ENCODE results near the gene OSGIN1.

Gene OSGIN1

GRCh38 chr16:83957296-83957855, 4.3 kb downstream of the OSGIN1 start:
- no peak overlapping the region for H3K27ac ChIP-seq
- TF ChIP-seq CTCF (conservative IDR thresholded peaks at IDR 0.05), result no peak

DNA sequence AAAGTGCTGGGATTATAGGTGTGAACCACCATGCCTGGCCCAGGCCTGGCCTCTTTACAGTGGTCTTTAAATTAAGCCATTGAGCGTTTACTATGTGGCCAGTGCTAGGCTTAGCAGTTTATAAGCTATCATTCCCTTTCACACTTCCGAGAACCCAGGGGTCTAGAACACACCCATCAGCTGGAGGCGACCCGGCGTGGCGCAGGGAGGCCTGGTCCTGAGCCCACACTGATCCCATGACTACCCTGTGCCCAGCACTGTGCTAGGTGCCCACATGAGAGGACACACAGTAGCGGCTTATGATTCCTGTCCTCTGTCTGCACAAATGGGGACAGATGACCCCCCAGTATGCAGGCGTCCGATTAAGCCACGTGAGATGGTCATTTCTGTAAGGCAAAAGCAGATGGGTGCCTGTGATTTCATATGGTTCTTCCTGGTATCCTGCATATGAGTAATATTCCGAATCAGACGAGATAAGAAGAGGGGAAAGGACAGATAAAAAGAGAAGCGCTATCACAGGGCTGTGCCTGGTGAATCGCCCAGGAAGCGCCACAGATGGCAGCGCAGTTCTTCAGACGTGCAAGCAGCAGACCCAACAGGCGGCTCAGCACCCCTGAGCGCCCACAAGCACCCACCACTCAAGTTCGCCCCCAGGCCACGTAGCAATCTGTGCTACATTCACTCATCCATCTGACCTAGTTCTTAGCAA, 5.3 kb downstream of the OSGIN1 start:
- no peak overlapping the region for H3K27ac ChIP-seq
- TF ChIP-seq CTCF (conservative IDR thresholded peaks at IDR 0.05), result no peak

DNA sequence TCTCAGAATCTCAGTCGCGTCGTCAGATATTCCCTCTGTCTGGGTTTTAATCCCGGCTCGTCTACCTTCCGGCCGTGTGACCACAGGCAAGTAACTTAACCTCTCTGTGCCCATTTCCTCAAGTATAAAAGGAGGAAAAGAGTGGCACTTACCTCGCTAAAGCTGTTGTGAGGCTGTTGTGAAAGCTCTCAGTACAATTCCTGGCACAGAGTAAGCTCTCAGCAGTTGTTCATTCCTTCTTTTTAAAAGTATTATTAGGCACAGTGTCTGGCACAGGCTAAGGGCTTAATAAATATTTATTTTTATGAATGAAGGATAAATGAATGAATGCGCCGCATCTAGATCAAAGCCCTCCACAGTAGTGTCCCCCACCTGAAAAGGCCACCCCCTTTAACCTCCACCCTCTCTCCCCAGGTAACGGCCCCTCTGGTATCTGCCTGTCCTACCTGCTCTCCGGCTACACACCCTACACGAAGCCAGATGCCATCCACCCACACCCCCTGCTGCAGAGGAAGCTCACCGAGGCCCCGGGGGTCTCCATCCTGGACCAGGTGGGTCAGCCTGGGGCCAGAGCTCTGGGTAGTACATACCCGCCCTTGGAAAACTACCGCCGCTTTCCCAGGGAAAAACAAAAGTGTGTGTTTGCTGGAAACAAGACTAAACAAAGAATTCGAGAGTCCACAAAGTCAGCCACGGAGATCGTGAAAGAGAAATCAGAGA, 6.0 kb downstream of the OSGIN1 start:
- H3K27ac ChIP-seq, result no peak overlapping the region
- TF ChIP-seq CTCF (conservative IDR thresholded peaks at IDR 0.05), result no peak

GRCh38 chr16:83959656-83960434, 6.8 kb downstream of the OSGIN1 start:
- TF ChIP-seq CTCF (conservative IDR thresholded peaks at IDR 0.05), result no peak
- no peak overlapping the region for H3K27ac ChIP-seq

GRCh38 chr16:83960521-83961249, 7.6 kb downstream of the OSGIN1 start:
- H3K27ac ChIP-seq, result no peak overlapping the region
- no peak for TF ChIP-seq CTCF (conservative IDR thresholded peaks at IDR 0.05)

DNA sequence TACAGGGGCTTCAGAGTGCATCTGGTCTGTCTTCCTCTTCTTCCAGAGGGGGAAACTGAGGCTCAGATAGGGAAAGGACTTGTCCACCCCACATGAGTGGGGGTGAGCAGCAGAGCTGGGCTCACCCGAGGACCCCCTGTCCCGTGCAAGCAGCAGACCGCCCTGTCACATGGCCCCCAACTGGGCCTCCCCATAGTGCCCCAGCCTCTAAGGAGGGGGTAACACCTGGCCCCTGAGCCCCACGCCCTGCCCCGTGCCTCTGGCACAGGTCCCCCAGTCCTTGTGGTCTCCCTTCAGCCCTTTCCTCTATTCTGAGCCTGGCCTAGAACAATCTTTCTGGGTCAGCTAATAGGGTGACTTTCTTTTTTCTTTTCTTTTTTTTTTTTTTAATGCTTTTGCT, 8.6 kb downstream of the OSGIN1 start:
- no peak for TF ChIP-seq CTCF (conservative IDR thresholded peaks at IDR 0.05)
- no peak overlapping the region for H3K27ac ChIP-seq
